HepG2 (cell line): ENCODE measurements around the gene CD53. TPM values are rescaled to one million over a fixed set of nuclear protein-coding genes. Genes with fewer than 3 reads are reported as not detected.

Experiments
- ATAC-seq: fragments of 200-7000 bp; cut with Tn5 transposase; 3 replicates; pipeline ENCODE4 v1.9.1; 2020; ENCODE audit warnings: mild to moderate bottlenecking, moderate library complexity
- BruUV-seq: library from RNA; stranded (reverse); fragments of 400-500 nt; replicated peaks from 2 replicates; lab custom pipeline; 2021; lab: Mats Ljungman, UMichigan
- CTCF ChIA-PET: fragments of 300-600 bp; formaldehyde crosslinking; extraction: SDS; loops from one replicate; lab custom pipeline; 2021; ENCODE audit warnings: low total read pairs, inconsistent platforms, low intra/inter-chr PET ratio; lab: Yijun Ruan, JAX
- POLR2A ChIA-PET: fragments of 350-600 bp; sonication (Branson Sonifier 250); formaldehyde crosslinking; loops from one replicate; lab custom pipeline; 2020; ENCODE audit warnings: antibody characterized with exemption, inconsistent platforms; lab: Yijun Ruan, JAX
- DNase-seq: peaks from one replicate; pipeline ENCODE4 v3.0.0-alpha.2; 2015; ENCODE audit warnings: low spot score
- FAIRE-seq: peaks from 3 replicates; lab custom pipeline; 2011; peaks lifted over from hg19 to GRCh38; lab: Jason Lieb, UNC
- H2AFZ ChIP-seq: one replicate; pipeline ENCODE4 v1.6.1; 2011; ENCODE audit warnings: low read length, inconsistent platforms
- H3K27ac ChIP-seq: fragments of 300-600 bp; 3 replicates; pipeline ENCODE4 v1.8.0; 2011; ENCODE audit warnings: mixed run types, mild to moderate bottlenecking, mixed read lengths, low read length, inconsistent platforms; ENCODE audit not compliant: insufficient read depth; ENCODE audit errors: extremely low read length
- H3K27me3 ChIP-seq, 2 experiments: fragments of 200-600 bp in 1 of 2; 2 replicates in 1 of 2; 3 replicates in 1 of 2; pipeline versions ENCODE4 v1.6.0 to v1.8.0; 2011; ENCODE audit warnings: low read length in 2 of 2, mild to moderate bottlenecking in 2 of 2, moderate library complexity in 2 of 2, inconsistent platforms in 1 of 2; ENCODE audit not compliant: insufficient read depth in 2 of 2, control insufficient read depth in 1 of 2
- H3K36me3 ChIP-seq, 2 experiments: fragments of 200-600 bp in 1 of 2; replicated peaks in 1 of 2; 2 replicates in 1 of 2; 3 replicates in 1 of 2; pipeline versions ENCODE4 v1.5.1 to v1.8.0; 2011; ENCODE audit warnings: low read length in 2 of 2, inconsistent platforms in 1 of 2; ENCODE audit not compliant: insufficient read depth in 2 of 2, control insufficient read depth in 1 of 2
- H3K4me1 ChIP-seq: 2 replicates; pipeline ENCODE4 v1.5.1; 2012; ENCODE audit warnings: low read length, inconsistent platforms; ENCODE audit not compliant: insufficient read depth
- H3K4me2 ChIP-seq: 2 replicates; pipeline ENCODE4 v1.6.0; 2011; ENCODE audit warnings: low read depth, low read length, inconsistent platforms
- H3K4me3 ChIP-seq, 3 experiments: fragments of 200-600 bp in 1 of 3; sonication (generic), shearing (Covaris generic) in 1 of 3; replicated peaks in 1 of 3; 2 replicates each; pipeline ENCODE4 v1.5.1; 2011 to 2016; ENCODE audit warnings: low read length in 3 of 3, inconsistent platforms in 2 of 3, low read depth in 2 of 3, mild to moderate bottlenecking in 2 of 3, control low read depth in 1 of 3, mixed read lengths in 1 of 3; ENCODE audit not compliant: insufficient read depth in 1 of 3
- H3K79me2 ChIP-seq: one replicate; pipeline ENCODE4 v1.6.1; 2011; ENCODE audit warnings: low read length, inconsistent platforms; ENCODE audit not compliant: insufficient read depth
- H3K9ac ChIP-seq: 2 replicates; pipeline ENCODE4 v1.6.0; 2011; ENCODE audit warnings: mild to moderate bottlenecking, low read depth, low read length, inconsistent platforms; ENCODE audit not compliant: insufficient read depth
- H3K9me3 ChIP-seq: 2 replicates; pipeline ENCODE4 v1.5.1; 2012; ENCODE audit warnings: mild to moderate bottlenecking, low read length
- H4K20me1 ChIP-seq: 2 replicates; pipeline ENCODE4 v1.6.0; 2011; ENCODE audit warnings: inconsistent platforms, mild to moderate bottlenecking, low read length, moderate library complexity; ENCODE audit not compliant: insufficient read depth
- FOXO1 ChIP-seq: sonication (generic); formaldehyde crosslinking; IDR thresholded peaks from 2 replicates; pipeline ENCODE4 v1.4.0; 2020; ENCODE audit warnings: missing genetic modification reagents
- HOXD1 ChIP-seq: sonication (generic); formaldehyde crosslinking; IDR thresholded peaks from 2 replicates; pipeline ENCODE4 v1.5.0; 2020; ENCODE audit warnings: missing genetic modification reagents
- SMARCC2 ChIP-seq: fragments of 450-650 bp; IDR thresholded peaks from 2 replicates; pipeline ENCODE4 v1.6.1; 2017; ENCODE audit warnings: antibody characterized with exemption, mild to moderate bottlenecking
- ZBTB20 ChIP-seq: sonication (generic); formaldehyde crosslinking; IDR thresholded peaks from 2 replicates; pipeline ENCODE4 v1.8.1; 2023; ENCODE audit warnings: missing genetic modification reagents, low read depth, mild to moderate bottlenecking, borderline replicate concordance
- ZC3H4 ChIP-seq: sonication (generic); formaldehyde crosslinking; IDR thresholded peaks from 2 replicates; pipeline ENCODE4 v1.4.0; 2020; ENCODE audit warnings: missing genetic modification reagents, borderline replicate concordance
- ZNF333 ChIP-seq: sonication (generic); formaldehyde crosslinking; IDR thresholded peaks from 2 replicates; pipeline ENCODE4 v1.4.0; 2020; ENCODE audit warnings: mild to moderate bottlenecking, missing genetic modification reagents, borderline replicate concordance
- ZNF619 ChIP-seq: sonication (generic); formaldehyde crosslinking; IDR thresholded peaks from 2 replicates; pipeline ENCODE4 v1.4.0; 2020; ENCODE audit warnings: mild to moderate bottlenecking, missing genetic modification reagents
- ZNF740 ChIP-seq: sonication (generic); formaldehyde crosslinking; IDR thresholded peaks from 2 replicates; pipeline ENCODE4 v1.4.0; 2020; ENCODE audit warnings: missing genetic modification reagents
- ZNF761 ChIP-seq: sonication (generic); formaldehyde crosslinking; conservative IDR thresholded peaks from 2 replicates; pipeline ENCODE4 v1.4.0; 2020; ENCODE audit warnings: mild to moderate bottlenecking, missing genetic modification reagents
- ZNF768 ChIP-seq: sonication (generic); formaldehyde crosslinking; IDR thresholded peaks from 2 replicates; pipeline ENCODE4 v1.4.0; 2020; ENCODE audit warnings: missing genetic modification reagents
- whole genome bisulfite sequencing: methylation state at CpG from one replicate; pipeline ENCODE4 v1.1.6; 2017; ENCODE audit warnings: low lambda C conversion rate; 5-methylcytosine and 5-hydroxymethylcytosine counted together
- in situ Hi-C: cut with HindIII; loops from 2 replicates; pipeline ENCODE4 v1.10.0; 2017; ENCODE audit warnings: low pct_unique_long_range_greater_than_20kb; ENCODE audit not compliant: extremely low pct_ligation_motif_present
- intact Hi-C: fragments of 100-400 bp; cut with micrococcal nuclease; formaldehyde crosslinking; loops from one replicate; pipeline ENCODE4 v1.10.0; 2022; ENCODE audit not compliant: unreplicated experiment
- polyA plus RNA-seq, 8 experiments: library from polyadenylated mRNA; depleted of rRNA in 3 of 8; stranded (reverse) in 7 of 8; unstranded in 1 of 8; fragments of >200 nt; fragmentation: Illumina TruSeq in 4 of 8; extraction: Trizol in 4 of 8; gene quantifications; 2 replicates each; pipeline versions ENCODE4 v1.2.1 to v1.2.3, GENCODE V29; 2011 to 2016; ENCODE audit warnings: low read depth in 4 of 8, missing spikeins in 1 of 8, mixed read lengths in 1 of 8; ENCODE audit not compliant: insufficient read depth in 1 of 8
- total RNA-seq, 5 experiments: library from RNA; depleted of rRNA; stranded (reverse); fragments of >200 nt; fragmentation: Illumina TruSeq; extraction: Trizol; gene quantifications; 2 replicates each; pipeline ENCODE4 v1.2.3, GENCODE V29; 2016; ENCODE audit warnings: low read depth in 1 of 5
- TF ChIP-seq, protein P1 (sequence below): sonication (generic); formaldehyde crosslinking; IDR thresholded peaks from 2 replicates; pipeline ENCODE4 v1.4.0; 2020; ENCODE audit warnings: missing genetic modification reagents

Gene CD53
- total and polyA plus RNA-seq, 2 of the 13 experiments (the other 11 are each of a cell fraction or from before 2014, with no cell fraction given) = not detected

- TF ChIP-seq, protein P1, sequence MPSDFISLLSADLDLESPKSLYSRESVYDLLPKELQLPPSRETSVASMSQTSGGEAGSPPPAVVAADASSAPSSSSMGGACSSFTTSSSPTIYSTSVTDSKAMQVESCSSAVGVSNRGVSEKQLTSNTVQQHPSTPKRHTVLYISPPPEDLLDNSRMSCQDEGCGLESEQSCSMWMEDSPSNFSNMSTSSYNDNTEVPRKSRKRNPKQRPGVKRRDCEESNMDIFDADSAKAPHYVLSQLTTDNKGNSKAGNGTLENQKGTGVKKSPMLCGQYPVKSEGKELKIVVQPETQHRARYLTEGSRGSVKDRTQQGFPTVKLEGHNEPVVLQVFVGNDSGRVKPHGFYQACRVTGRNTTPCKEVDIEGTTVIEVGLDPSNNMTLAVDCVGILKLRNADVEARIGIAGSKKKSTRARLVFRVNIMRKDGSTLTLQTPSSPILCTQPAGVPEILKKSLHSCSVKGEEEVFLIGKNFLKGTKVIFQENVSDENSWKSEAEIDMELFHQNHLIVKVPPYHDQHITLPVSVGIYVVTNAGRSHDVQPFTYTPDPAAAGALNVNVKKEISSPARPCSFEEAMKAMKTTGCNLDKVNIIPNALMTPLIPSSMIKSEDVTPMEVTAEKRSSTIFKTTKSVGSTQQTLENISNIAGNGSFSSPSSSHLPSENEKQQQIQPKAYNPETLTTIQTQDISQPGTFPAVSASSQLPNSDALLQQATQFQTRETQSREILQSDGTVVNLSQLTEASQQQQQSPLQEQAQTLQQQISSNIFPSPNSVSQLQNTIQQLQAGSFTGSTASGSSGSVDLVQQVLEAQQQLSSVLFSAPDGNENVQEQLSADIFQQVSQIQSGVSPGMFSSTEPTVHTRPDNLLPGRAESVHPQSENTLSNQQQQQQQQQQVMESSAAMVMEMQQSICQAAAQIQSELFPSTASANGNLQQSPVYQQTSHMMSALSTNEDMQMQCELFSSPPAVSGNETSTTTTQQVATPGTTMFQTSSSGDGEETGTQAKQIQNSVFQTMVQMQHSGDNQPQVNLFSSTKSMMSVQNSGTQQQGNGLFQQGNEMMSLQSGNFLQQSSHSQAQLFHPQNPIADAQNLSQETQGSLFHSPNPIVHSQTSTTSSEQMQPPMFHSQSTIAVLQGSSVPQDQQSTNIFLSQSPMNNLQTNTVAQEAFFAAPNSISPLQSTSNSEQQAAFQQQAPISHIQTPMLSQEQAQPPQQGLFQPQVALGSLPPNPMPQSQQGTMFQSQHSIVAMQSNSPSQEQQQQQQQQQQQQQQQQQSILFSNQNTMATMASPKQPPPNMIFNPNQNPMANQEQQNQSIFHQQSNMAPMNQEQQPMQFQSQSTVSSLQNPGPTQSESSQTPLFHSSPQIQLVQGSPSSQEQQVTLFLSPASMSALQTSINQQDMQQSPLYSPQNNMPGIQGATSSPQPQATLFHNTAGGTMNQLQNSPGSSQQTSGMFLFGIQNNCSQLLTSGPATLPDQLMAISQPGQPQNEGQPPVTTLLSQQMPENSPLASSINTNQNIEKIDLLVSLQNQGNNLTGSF (CRISPR knock-in tag) = no peak
- TF ChIP-seq ZC3H4 (CRISPR knock-in tag) (no peak), ZNF768 (CRISPR knock-in tag) (no peak), ZNF761 (no peak), ZNF333 (CRISPR knock-in tag) (no peak), SMARCC2 (no peak)
- TF ChIP-seq, all 625 proteins: peak for 0
Measured at GRCh38 chr1:110897681-110898080, 24.7 kb downstream of the CD53 start (continued).

DNA sequence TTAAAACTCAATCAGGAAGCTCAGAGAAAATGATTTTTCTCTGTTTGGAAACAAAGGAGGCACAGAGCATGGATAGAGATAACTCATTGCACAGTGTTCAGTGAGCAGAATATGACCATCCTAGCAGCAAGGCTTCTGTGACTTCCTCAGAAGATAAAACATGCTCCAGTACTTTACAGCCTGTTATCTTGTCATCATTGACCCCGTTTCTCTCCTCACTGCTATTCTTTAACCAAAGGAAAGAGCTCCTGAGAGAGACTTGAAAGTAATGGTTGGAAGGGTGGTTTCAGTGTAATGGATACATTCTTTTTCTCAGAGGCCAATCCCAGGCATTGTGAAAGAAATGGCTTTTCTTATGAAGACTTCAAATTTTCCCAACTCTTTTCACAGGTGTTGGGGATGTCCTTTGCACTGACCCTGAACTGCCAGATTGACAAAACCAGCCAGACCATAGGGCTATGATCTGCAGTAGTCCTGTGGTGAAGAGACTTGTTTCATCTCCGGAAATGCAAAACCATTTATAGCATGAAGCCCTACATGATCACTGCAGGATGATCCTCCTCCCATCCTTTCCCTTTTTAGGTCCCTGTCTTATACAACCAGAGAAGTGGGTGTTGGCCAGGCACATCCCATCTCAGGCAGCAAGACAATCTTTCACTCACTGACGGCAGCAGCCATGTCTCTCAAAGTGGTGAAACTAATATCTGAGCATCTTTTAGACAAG lies 25.9 kb downstream of the CD53 start:
- Histone ChIP-seq H3K9me3 (no peaks in the 10 kb centered on the region), H3K4me2 (no peak overlapping the region), H4K20me1 (no peaks in the 10 kb centered on the region), H2AFZ (no peak overlapping the region), H3K79me2 (no peaks in the 10 kb centered on the region), H3K36me3 (no peaks in the 10 kb centered on the region), H3K27ac (no peak overlapping the region), H3K27me3 (no peaks in the 10 kb centered on the region; a peak in 2 of 5 replicates), H3K9ac (no peak overlapping the region), H3K4me3 (no peak overlapping the region), H3K4me1 (no peaks in the 10 kb centered on the region)
- ChIA-PET POLR2A (no interaction called here), CTCF (no interaction called here)
- WGBS = 49% methylated on average over 3 of the region's 3 CpGs
- in situ Hi-C loops = no loop called here
- BruUV-seq = no TSS peak
- TF ChIP-seq HOXD1 (CRISPR knock-in tag) (no peak), ZBTB20 (no peak), FOXO1 (CRISPR knock-in tag) (no peak), ZNF740 (no peak), ZNF619 (CRISPR knock-in tag) (no peak)
- intact Hi-C loops = no loop called here
- FAIRE-seq (no peak), ATAC-seq (no peak), DNase-seq (no peak)
